HepG2 (cell line): ENCODE data around the gene CTDNEP1.

Experiments used
- CCDC6 ChIP-seq: sonication (generic); formaldehyde crosslinking; IDR thresholded peaks from 2 replicates; pipeline ENCODE4 v1.8.1; 2022; ENCODE audit warnings: mild to moderate bottlenecking, missing genetic modification reagents, moderate library complexity
- MEIS1 ChIP-seq: sonication (generic); formaldehyde crosslinking; IDR thresholded peaks from 2 replicates; pipeline ENCODE4 v1.9.0; 2021; ENCODE audit warnings: mild to moderate bottlenecking, missing genetic modification reagents, moderate library complexity, borderline replicate concordance
- POLR2AphosphoS5 ChIP-seq: IDR thresholded peaks from 2 replicates; pipeline ENCODE4 v1.6.1; 2012; ENCODE audit warnings: low read depth, low read length
- RFX1 ChIP-seq: fragments of 450-650 bp; IDR thresholded peaks from 2 replicates; pipeline ENCODE4 v1.6.1; 2017
- SIX1 ChIP-seq: sonication (generic); formaldehyde crosslinking; IDR thresholded peaks from 2 replicates; pipeline ENCODE4 v1.4.0; 2020; ENCODE audit warnings: missing genetic modification reagents, borderline replicate concordance
- ZGPAT ChIP-seq: IDR thresholded peaks from 2 replicates; pipeline ENCODE4 v1.6.1; 2016; ENCODE audit warnings: mild to moderate bottlenecking

GRCh38 chr17:7289256-7290032 lies 37.9 kb upstream of the CTDNEP1 start:
- TF ChIP-seq MEIS1 (no peak), CCDC6 (CRISPR knock-in tag) (no peak), ZGPAT (CRISPR knock-in tag) (no peak), RFX1 (no peak), POLR2AphosphoS5 (no peak), SIX1 (CRISPR knock-in tag) (no peak)
